Calu3 (cell line): Measurements from ENCODE around the gene TSPAN5. TPM values are rescaled to one million over a fixed set of nuclear protein-coding genes. Genes with fewer than 3 reads are reported as not detected.

Source experiments
- BruUV-seq: library from RNA; stranded (reverse); fragments of 400-500 nt; replicated peaks from 2 replicates; lab custom pipeline; 2021; lab: Mats Ljungman, UMichigan
- CTCF ChIA-PET: fragments of 300-600 bp; sonication (Branson Sonifier 250); formaldehyde crosslinking; loops from one replicate; lab custom pipeline; 2022; ENCODE audit warnings: antibody characterized with exemption; lab: Charles Lee
- DNase-seq: peaks from one replicate; pipeline ENCODE4 v3.0.0; 2022
- H3K27ac Mint-ChIP-seq: one replicate; pipeline ENCODE4 v1.8.0; 2022; ENCODE audit warnings: mixed read lengths; ENCODE audit not compliant: unreplicated experiment
- H3K27me3 Mint-ChIP-seq: one replicate; pipeline ENCODE4 v1.8.0; 2022; ENCODE audit warnings: mixed read lengths; ENCODE audit not compliant: unreplicated experiment
- H3K36me3 Mint-ChIP-seq: one replicate; pipeline ENCODE4 v1.8.0; 2022; ENCODE audit warnings: mild to moderate bottlenecking, moderate library complexity, mixed read lengths; ENCODE audit not compliant: insufficient read depth, unreplicated experiment
- H3K4me1 Mint-ChIP-seq: one replicate; pipeline ENCODE4 v1.8.0; 2022; ENCODE audit warnings: mild to moderate bottlenecking, low read depth, mixed read lengths; ENCODE audit not compliant: unreplicated experiment
- H3K4me3 Mint-ChIP-seq: one replicate; pipeline ENCODE4 v1.8.0; 2022; ENCODE audit warnings: mild to moderate bottlenecking, low read depth, moderate library complexity, mixed read lengths; ENCODE audit not compliant: unreplicated experiment
- H3K9me3 Mint-ChIP-seq: one replicate; pipeline ENCODE4 v1.8.0; 2022; ENCODE audit warnings: low read depth, mixed read lengths; ENCODE audit not compliant: unreplicated experiment
- CTCF ChIP-seq: fragments of 200-600 bp; IDR thresholded peaks from one replicate; pipeline ENCODE4 v1.8.0; 2022; ENCODE audit warnings: antibody characterized with exemption; ENCODE audit not compliant: unreplicated experiment
- intact Hi-C: fragments of 100-400 bp; cut with micrococcal nuclease; formaldehyde crosslinking; loops from one replicate; pipeline ENCODE4 v1.10.0; 2022; ENCODE audit not compliant: unreplicated experiment
- total RNA-seq: library from RNA; stranded (reverse); gene quantifications from 2 replicates; pipeline ENCODE4 v1.2.3, GENCODE V29; 2022

Gene TSPAN5
- total RNA-seq, 1 experiment from 2014 or later = 4.8 TPM

GRCh38 chr4:98630737-98631454 lies 27.5 kb downstream of the TSPAN5 start:
- intact Hi-C loops = no loop called here
- Mint-ChIP-seq H3K27me3 (no peaks in the 10 kb centered on the region), H3K27ac (no peak overlapping the region), H3K36me3 (no peaks in the 10 kb centered on the region), H3K4me3 (no peak overlapping the region), H3K9me3 (no peaks in the 10 kb centered on the region), H3K4me1 (peaks cover 32% of the 10 kb centered on the region)
- no peak for DNase-seq
- BruUV-seq = no TSS peak
- TF ChIP-seq CTCF = no peak
- CTCF ChIA-PET = no interaction called here

DNA sequence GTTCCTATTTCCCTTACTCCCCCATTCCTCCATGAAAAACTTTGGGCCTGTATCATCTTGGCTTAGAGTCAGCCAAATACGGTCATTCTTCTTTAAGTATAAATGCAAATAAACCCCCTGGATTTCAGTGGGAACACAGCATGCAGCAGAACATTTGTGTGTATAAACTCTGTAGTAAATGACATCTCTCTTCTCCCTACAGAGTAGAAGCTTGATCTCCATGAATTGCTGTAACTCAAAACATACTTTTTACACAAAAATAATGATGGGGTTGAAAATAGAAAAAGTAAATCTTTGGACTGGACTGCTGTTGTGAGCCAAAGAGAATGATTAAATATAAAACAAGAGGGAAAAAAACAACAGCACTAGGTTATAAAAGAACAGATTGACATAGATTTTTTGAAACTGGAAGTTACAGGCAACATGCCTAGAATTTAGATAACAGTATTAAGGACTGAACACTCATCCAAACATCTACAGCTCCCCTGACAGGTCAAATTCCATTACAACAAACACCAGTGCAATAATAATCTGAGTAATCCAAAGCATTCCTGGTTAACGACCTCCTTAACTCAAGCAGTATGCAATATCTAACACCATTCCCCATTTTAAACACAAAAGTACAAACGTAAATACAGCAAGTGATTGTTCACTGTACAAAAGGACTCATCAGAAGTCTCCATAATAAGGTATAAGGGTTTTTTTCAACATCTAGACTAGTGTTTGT lies 30.7 kb downstream of the TSPAN5 start:
- Mint-ChIP-seq H3K9me3 (no peaks in the 10 kb centered on the region), H3K27me3 (no peaks in the 10 kb centered on the region), H3K27ac (no peak overlapping the region), H3K36me3 (no peaks in the 10 kb centered on the region), H3K4me1 (peaks cover 41% of the 10 kb centered on the region), H3K4me3 (no peak overlapping the region)
- no peak for DNase-seq
- TF ChIP-seq CTCF = no peak
- no TSS peak for BruUV-seq
- CTCF ChIA-PET = no interaction called here
- intact Hi-C loops = no loop called here

- Mint-ChIP-seq H3K9me3 (no peaks in the 10 kb centered on the region), H3K4me3 (no peak overlapping the region), H3K36me3 (no peaks in the 10 kb centered on the region), H3K27me3 (no peaks in the 10 kb centered on the region), H3K4me1 (peaks cover 41% of the 10 kb centered on the region), H3K27ac (no peak overlapping the region)
- no peak for TF ChIP-seq CTCF
- BruUV-seq = no TSS peak
- peak; percentile 46 for DNase-seq
- intact Hi-C loops = no loop called here
- CTCF ChIA-PET = no interaction called here
These were observed 32.1 kb downstream of the TSPAN5 start for GRCh38 chr4:98626350-98626749.

- TF ChIP-seq CTCF = no peak
- DNase-seq = no peak
- Mint-ChIP-seq H3K27me3 (no peaks in the 10 kb centered on the region), H3K9me3 (no peaks in the 10 kb centered on the region), H3K27ac (no peak overlapping the region), H3K36me3 (no peaks in the 10 kb centered on the region), H3K4me3 (no peak overlapping the region), H3K4me1 (peaks cover 41% of the 10 kb centered on the region)
- CTCF ChIA-PET = no interaction called here
- BruUV-seq = no TSS peak
- intact Hi-C loops = no loop called here
These were observed 32.5 kb downstream of the TSPAN5 start for GRCh38 chr4:98625920-98626319.
